H9 (cell line): ENCODE results near the gene UPK3A. TPM values are rescaled to one million over a fixed set of nuclear protein-coding genes. Genes with fewer than 3 reads are reported as not detected.

Experiments used
- DNase-seq: peaks from one replicate; pipeline ENCODE4 v3.0.0-alpha.2; 2017
- H2AFZ ChIP-seq: one replicate; pipeline ENCODE4 v1.6.1; 2013; ENCODE audit warnings: mild to moderate bottlenecking, low read length, control low read depth, moderate library complexity
- H2AK5ac ChIP-seq: 2 replicates; pipeline ENCODE4 v1.6.1; 2013; ENCODE audit warnings: low read length, control low read depth, mixed read lengths; ENCODE audit not compliant: insufficient read length
- H2BK120ac ChIP-seq: one replicate; pipeline ENCODE4 v1.6.1; 2013; ENCODE audit warnings: low read depth, mild to moderate bottlenecking, low read length, control low read depth, inconsistent platforms; ENCODE audit not compliant: poor library complexity, severe bottlenecking
- H2BK12ac ChIP-seq: 2 replicates; pipeline ENCODE4 v1.6.1; 2013; ENCODE audit warnings: low read length, control low read depth, mixed read lengths, low read depth; ENCODE audit not compliant: insufficient read length
- H2BK15ac ChIP-seq: 2 replicates; pipeline ENCODE4 v1.6.1; 2013; ENCODE audit warnings: low read depth, low read length, control low read depth
- H2BK20ac ChIP-seq: one replicate; pipeline ENCODE4 v1.6.1; 2013; ENCODE audit warnings: low read depth, mild to moderate bottlenecking, low read length, control low read depth, inconsistent platforms; ENCODE audit not compliant: poor library complexity, severe bottlenecking
- H2BK5ac ChIP-seq: 2 replicates; pipeline ENCODE4 v1.6.1; 2013; ENCODE audit warnings: low read length, control low read depth, mixed read lengths; ENCODE audit not compliant: insufficient read length
- H3K14ac ChIP-seq: 2 replicates; pipeline ENCODE4 v1.6.1; 2013; ENCODE audit warnings: low read length, control low read depth; ENCODE audit not compliant: insufficient read depth
- H3K18ac ChIP-seq: 2 replicates; pipeline ENCODE4 v1.6.1; 2013; ENCODE audit warnings: low read depth, mild to moderate bottlenecking, mixed read lengths, low read length, control low read depth; ENCODE audit not compliant: insufficient read length
- H3K23ac ChIP-seq: 2 replicates; pipeline ENCODE4 v1.6.1; 2013; ENCODE audit warnings: low read length, control low read depth, mixed read lengths, low read depth; ENCODE audit not compliant: insufficient read length
- H3K23me2 ChIP-seq: 2 replicates; pipeline ENCODE4 v1.6.1; 2013; ENCODE audit warnings: low read depth, mild to moderate bottlenecking, mixed read lengths, low read length, control low read depth; ENCODE audit not compliant: insufficient read length, poor library complexity, severe bottlenecking
- H3K27ac ChIP-seq: 2 replicates; pipeline ENCODE4 v1.5.1; 2013; ENCODE audit warnings: low read length, control low read depth, mixed read lengths, low read depth; ENCODE audit not compliant: insufficient read length
- H3K27me3 ChIP-seq: 2 replicates; pipeline ENCODE4 v1.6.1; 2013; ENCODE audit warnings: low read length, control low read depth, inconsistent platforms; ENCODE audit not compliant: insufficient read depth
- H3K4ac ChIP-seq: 2 replicates; pipeline ENCODE4 v1.6.1; 2013; ENCODE audit warnings: low read depth, mild to moderate bottlenecking, control low read depth, inconsistent platforms, low read length, moderate library complexity
- H3K4me1 ChIP-seq: 2 replicates; pipeline ENCODE4 v1.6.1; 2013; ENCODE audit warnings: low read length, control low read depth, inconsistent platforms; ENCODE audit not compliant: insufficient read depth
- H3K4me2 ChIP-seq: 2 replicates; pipeline ENCODE4 v1.6.1; 2013; ENCODE audit warnings: low read length, control low read depth, mixed read lengths; ENCODE audit not compliant: insufficient read length, insufficient read depth
- H3K56ac ChIP-seq: 2 replicates; pipeline ENCODE4 v1.6.1; 2013; ENCODE audit warnings: low read depth, mild to moderate bottlenecking, mixed read lengths, low read length, control low read depth; ENCODE audit not compliant: insufficient read length
- H3K79me1 ChIP-seq: 2 replicates; pipeline ENCODE4 v1.6.1; 2013; ENCODE audit warnings: low read depth, mild to moderate bottlenecking, moderate library complexity, low read length, control low read depth, inconsistent platforms; ENCODE audit not compliant: insufficient read depth, poor library complexity, severe bottlenecking
- H3K79me2 ChIP-seq: 2 replicates; pipeline ENCODE4 v1.6.1; 2013; ENCODE audit warnings: low read length, control low read depth, inconsistent platforms; ENCODE audit not compliant: insufficient read depth
- H3K9ac ChIP-seq: 2 replicates; pipeline ENCODE4 v1.6.1; 2013; ENCODE audit warnings: low read length, control low read depth, mixed read lengths; ENCODE audit not compliant: insufficient read length; ENCODE audit errors: extremely low read depth
- H3K9me3 ChIP-seq: one replicate; pipeline ENCODE4 v1.6.1; 2013; ENCODE audit warnings: low read depth, low read length, inconsistent platforms; ENCODE audit not compliant: control insufficient read depth
- H3T11ph ChIP-seq: one replicate; pipeline ENCODE4 v1.6.1; 2013; ENCODE audit warnings: mild to moderate bottlenecking, low read length, control low read depth, inconsistent platforms
- H4K20me1 ChIP-seq: one replicate; pipeline ENCODE4 v1.6.1; 2013; ENCODE audit not compliant: control insufficient read depth, insufficient read length, insufficient read depth
- H4K5ac ChIP-seq: 2 replicates; pipeline ENCODE4 v1.6.1; 2013; ENCODE audit warnings: low read depth, mild to moderate bottlenecking, mixed read lengths, low read length, control low read depth; ENCODE audit not compliant: insufficient read length
- H4K8ac ChIP-seq: replicated peaks from 2 replicates; pipeline ENCODE4 v1.6.1; 2013; ENCODE audit warnings: low read length, control low read depth, mixed read lengths, low read depth; ENCODE audit not compliant: insufficient read length
- H4K91ac ChIP-seq: 2 replicates; pipeline ENCODE4 v1.6.1; 2013; ENCODE audit warnings: low read depth, mild to moderate bottlenecking, moderate library complexity, mixed read lengths, low read length, control low read depth; ENCODE audit not compliant: insufficient read length
- H3K27ac Mint-ChIP-seq, 3 experiments: 2 replicates in 2 of 3; 3 replicates in 1 of 3; pipeline ENCODE4 v1.8.0; 2020 to 2021; ENCODE audit warnings: mixed read lengths in 3 of 3, mild to moderate bottlenecking in 1 of 3, moderate library complexity in 1 of 3
- H3K27me3 Mint-ChIP-seq: 2 replicates; pipeline ENCODE4 v1.8.0; 2021; ENCODE audit warnings: low read depth, mild to moderate bottlenecking, moderate library complexity, mixed read lengths
- H3K36me3 Mint-ChIP-seq, 3 experiments: 2 replicates in 2 of 3; 3 replicates in 1 of 3; pipeline ENCODE4 v1.8.0; 2020 to 2021; ENCODE audit warnings: low read depth in 3 of 3, mixed read lengths in 3 of 3; ENCODE audit not compliant: insufficient read depth in 1 of 3
- H3K4me1 Mint-ChIP-seq, 2 experiments: 2 replicates each; pipeline ENCODE4 v1.8.0; 2020; ENCODE audit warnings: mixed read lengths in 2 of 2
- H3K4me3 Mint-ChIP-seq, 2 experiments: 2 replicates in 1 of 2; 3 replicates in 1 of 2; pipeline ENCODE4 v1.8.0; 2020 to 2021; ENCODE audit warnings: mild to moderate bottlenecking in 2 of 2, mixed read lengths in 2 of 2, moderate library complexity in 1 of 2
- H3K9me3 Mint-ChIP-seq, 2 experiments: 2 replicates in 1 of 2; 3 replicates in 1 of 2; pipeline ENCODE4 v1.8.0; 2020; ENCODE audit warnings: mild to moderate bottlenecking in 2 of 2, mixed read lengths in 2 of 2, moderate library complexity in 1 of 2
- CTCF ChIP-seq: fragments of 200-600 bp; sonication (generic); conservative IDR thresholded peaks from 3 replicates; pipeline ENCODE4 v1.8.0; 2021; ENCODE audit warnings: antibody characterized with exemption, mild to moderate bottlenecking
- WGBS: extraction: QIAGEN DNeasy Blood & Tissue Kit; methylation state at CpG from one replicate; pipeline ENCODE4 v1.1.7; 2013; ENCODE audit warnings: missing lambda C conversion rate, low lambda C conversion rate, mixed read lengths; ENCODE audit not compliant: insufficient read length; ENCODE audit errors: extremely low coverage; 5-methylcytosine and 5-hydroxymethylcytosine counted together
- total RNA-seq: library from RNA; stranded (reverse); gene quantifications from 2 replicates; pipeline ENCODE4 v1.2.1, GENCODE V29; 2021

UPK3A gene
- total RNA-seq, 1 experiment from 2014 or later, result not detected

DNA sequence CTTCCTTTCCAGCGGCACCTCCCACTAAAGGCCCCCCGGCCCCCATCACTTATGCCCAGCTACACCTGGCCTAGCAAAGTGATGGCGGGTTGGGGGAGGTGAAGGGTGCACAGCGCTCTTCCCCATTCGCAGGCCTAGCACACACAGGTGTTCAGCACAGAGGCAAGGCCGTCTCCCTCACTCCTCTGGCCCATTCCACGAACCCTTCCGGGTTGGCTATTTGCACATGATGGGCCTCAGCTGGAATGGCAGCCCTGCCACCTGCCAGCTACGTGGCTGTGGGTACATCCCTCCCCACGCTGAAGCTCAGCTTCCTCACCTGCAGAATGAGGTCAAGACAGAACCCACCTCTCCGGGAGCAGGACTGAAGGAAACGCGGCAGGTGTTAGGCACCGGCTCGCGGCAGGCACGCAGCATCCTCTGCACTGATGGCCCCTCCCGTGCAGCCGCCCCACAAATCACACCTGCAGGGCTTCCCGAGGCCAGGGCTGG is 48.9 kb upstream of the UPK3A start:
- Histone ChIP-seq H2AFZ (no peak overlapping the region), H3K4me1 (no peaks in the 10 kb centered on the region), H2BK120ac (no peak overlapping the region), H3K79me1 (no peaks in the 10 kb centered on the region), H2BK12ac (no peak overlapping the region), H4K8ac (no peak overlapping the region), H3K56ac (no peak overlapping the region), H2AK5ac (no peak overlapping the region), H3T11ph (no peak overlapping the region), H3K14ac (no peak overlapping the region), H3K4ac (no peak overlapping the region), H3K9me3 (no peaks in the 10 kb centered on the region), H2BK5ac (no peak overlapping the region), H3K27me3 (no peaks in the 10 kb centered on the region), H2BK20ac (no peak overlapping the region), H2BK15ac (no peak overlapping the region), H3K23ac (no peak overlapping the region), H3K79me2 (no peaks in the 10 kb centered on the region; the same call in 1 of the 2 replicates), H3K27ac (no peak overlapping the region), H3K4me2 (no peak overlapping the region), H4K20me1 (no peaks in the 10 kb centered on the region), H3K18ac (no peak overlapping the region), H4K5ac (no peak overlapping the region), H3K9ac (no peak overlapping the region), H3K23me2 (peaks cover 7% of the 10 kb centered on the region), H4K91ac (no peak overlapping the region)
- Mint-ChIP-seq H3K9me3 (no peaks in the 10 kb centered on the region; a peak in 1 of 5 replicates), H3K27ac (peak overlapping the region in 1 of 3 experiments; percentile 54; a peak in 1 of 7 replicates), H3K27me3 (no peaks in the 10 kb centered on the region; the same call in 1 of the 2 replicates), H3K36me3 (peaks cover 10 to 13% (median 10%) of the 10 kb centered on the region in 3 experiments; a peak in 5 of 7 replicates), H3K4me3 (no peak overlapping the region), H3K4me1 (peaks cover 27 to 30% of the 10 kb centered on the region in 2 experiments)
- TF ChIP-seq CTCF, result no peak
- no CpG with 5 or more reads among the region's 20 CpGs for WGBS
- no peak for DNase-seq
